ENCODE measurements around the gene SH3BGRL2. TPM values are rescaled to one million over a fixed set of nuclear protein-coding genes. Genes with fewer than 3 reads are reported as not detected.

The SH3BGRL2 gene
- total RNA-seq, 1 donor from 2014 or later: 47.0 TPM

DNA sequence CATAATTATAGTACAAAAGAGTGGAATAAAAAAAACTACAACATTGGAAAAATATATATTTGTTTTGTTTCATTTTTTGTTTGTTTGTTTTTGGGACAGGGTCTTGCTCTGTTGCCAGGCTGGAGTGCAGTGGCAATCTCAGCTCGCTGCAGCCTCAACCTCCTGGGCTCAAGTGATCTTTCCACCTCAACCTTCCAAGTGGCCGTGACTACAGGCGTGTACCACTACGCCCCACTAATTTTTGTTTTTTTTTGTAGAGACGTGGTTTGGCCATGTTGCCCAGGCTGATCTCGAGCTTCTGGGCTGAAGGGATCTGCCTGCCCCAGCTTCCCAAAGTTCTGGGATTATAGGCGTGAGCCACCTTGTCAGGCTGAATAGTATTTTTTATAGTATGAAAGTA is 41.4 kb upstream of the SH3BGRL2 start:
- Mint-ChIP-seq H3K27me3 (ENCODE audit: insufficient read depth, low read depth) (no peaks in the 10 kb centered on the region), H3K27ac (no peak overlapping the region), H3K4me3 (no peak overlapping the region), H3K9me3 (peaks cover 3% of the 10 kb centered on the region), H3K4me1 (no peaks in the 10 kb centered on the region), H3K36me3 (peaks cover 3% of the 10 kb centered on the region)
- no peaks in the 10 kb centered on the region for H3K79me2 ChIP-seq (ENCODE audit: low read depth)
- no peak overlapping the region for H2AFZ ChIP-seq (replicated peaks)
- DNase-seq (ENCODE audit: low spot score): no peak
- H4K20me1 ChIP-seq (ENCODE audit: low read depth): no peaks in the 10 kb centered on the region
- H3K27me3 ChIP-seq: no peaks in the 10 kb centered on the region
- H3K4me2 ChIP-seq: no peak overlapping the region
- no peak overlapping the region for H3K4me3 ChIP-seq
- no peaks in the 10 kb centered on the region for H3K36me3 ChIP-seq
- H3K4me1 ChIP-seq: no peaks in the 10 kb centered on the region
- no peak overlapping the region for H3K27ac ChIP-seq
- no peaks in the 10 kb centered on the region for H3K9me3 ChIP-seq (ENCODE audit: low read depth)
- H3F3A ChIP-seq (ENCODE audit: low read depth): no peaks in the 10 kb centered on the region
- TF ChIP-seq EZH2 (IDR thresholded peaks at IDR 0.05) (no peak), EZH2phosphoT487 (IDR thresholded peaks at IDR 0.05) (no peak)
- TF ChIP-seq, protein P1, sequence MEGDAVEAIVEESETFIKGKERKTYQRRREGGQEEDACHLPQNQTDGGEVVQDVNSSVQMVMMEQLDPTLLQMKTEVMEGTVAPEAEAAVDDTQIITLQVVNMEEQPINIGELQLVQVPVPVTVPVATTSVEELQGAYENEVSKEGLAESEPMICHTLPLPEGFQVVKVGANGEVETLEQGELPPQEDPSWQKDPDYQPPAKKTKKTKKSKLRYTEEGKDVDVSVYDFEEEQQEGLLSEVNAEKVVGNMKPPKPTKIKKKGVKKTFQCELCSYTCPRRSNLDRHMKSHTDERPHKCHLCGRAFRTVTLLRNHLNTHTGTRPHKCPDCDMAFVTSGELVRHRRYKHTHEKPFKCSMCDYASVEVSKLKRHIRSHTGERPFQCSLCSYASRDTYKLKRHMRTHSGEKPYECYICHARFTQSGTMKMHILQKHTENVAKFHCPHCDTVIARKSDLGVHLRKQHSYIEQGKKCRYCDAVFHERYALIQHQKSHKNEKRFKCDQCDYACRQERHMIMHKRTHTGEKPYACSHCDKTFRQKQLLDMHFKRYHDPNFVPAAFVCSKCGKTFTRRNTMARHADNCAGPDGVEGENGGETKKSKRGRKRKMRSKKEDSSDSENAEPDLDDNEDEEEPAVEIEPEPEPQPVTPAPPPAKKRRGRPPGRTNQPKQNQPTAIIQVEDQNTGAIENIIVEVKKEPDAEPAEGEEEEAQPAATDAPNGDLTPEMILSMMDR (IDR thresholded peaks at IDR 0.05): no peak
- no peak overlapping the region for H3K9ac ChIP-seq

DNA sequence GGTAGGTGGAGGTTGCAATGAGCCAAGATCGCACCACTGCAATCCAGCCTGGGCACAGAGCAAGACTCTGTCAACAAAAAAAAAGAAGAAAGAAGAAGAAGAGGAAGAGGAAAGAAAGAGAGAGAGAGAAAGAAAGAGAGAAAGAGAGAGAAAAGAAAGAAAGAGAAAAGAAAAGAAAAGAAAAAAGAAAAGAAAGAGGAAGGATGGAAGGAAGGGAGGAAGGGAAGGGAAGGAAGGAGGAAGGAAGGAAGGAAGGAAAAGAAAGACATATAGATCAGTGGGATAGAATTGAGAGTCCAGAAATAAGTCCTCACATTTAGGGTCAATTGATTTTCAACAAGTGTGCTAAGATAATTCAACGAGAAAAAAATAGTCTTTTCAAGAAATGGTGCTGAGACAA is 34.0 kb upstream of the SH3BGRL2 start:
- Histone ChIP-seq H3K27ac (no peak overlapping the region), H3K4me3 (no peak overlapping the region), H3K9me3 (ENCODE audit: low read depth) (no peaks in the 10 kb centered on the region), H3K9ac (no peak overlapping the region), H3F3A (ENCODE audit: low read depth) (no peaks in the 10 kb centered on the region), H2AFZ (replicated peaks) (no peak overlapping the region), H4K20me1 (ENCODE audit: low read depth) (no peaks in the 10 kb centered on the region), H3K4me2 (no peak overlapping the region), H3K79me2 (ENCODE audit: low read depth) (no peaks in the 10 kb centered on the region), H3K4me1 (peaks cover 4% of the 10 kb centered on the region), H3K27me3 (no peaks in the 10 kb centered on the region), H3K36me3 (no peaks in the 10 kb centered on the region)
- H3K36me3 Mint-ChIP-seq: no peaks in the 10 kb centered on the region
- no peak overlapping the region for H3K27ac Mint-ChIP-seq
- no peak overlapping the region for H3K4me3 Mint-ChIP-seq
- no peaks in the 10 kb centered on the region for H3K9me3 Mint-ChIP-seq
- H3K27me3 Mint-ChIP-seq (ENCODE audit: insufficient read depth, low read depth): no peaks in the 10 kb centered on the region
- TF ChIP-seq, protein P1 (IDR thresholded peaks at IDR 0.05): no peak
- TF ChIP-seq EZH2phosphoT487 (IDR thresholded peaks at IDR 0.05): no peak
- no peak for TF ChIP-seq EZH2 (IDR thresholded peaks at IDR 0.05)
- H3K4me1 Mint-ChIP-seq: no peaks in the 10 kb centered on the region
- DNase-seq (ENCODE audit: low spot score): no peak

DNA sequence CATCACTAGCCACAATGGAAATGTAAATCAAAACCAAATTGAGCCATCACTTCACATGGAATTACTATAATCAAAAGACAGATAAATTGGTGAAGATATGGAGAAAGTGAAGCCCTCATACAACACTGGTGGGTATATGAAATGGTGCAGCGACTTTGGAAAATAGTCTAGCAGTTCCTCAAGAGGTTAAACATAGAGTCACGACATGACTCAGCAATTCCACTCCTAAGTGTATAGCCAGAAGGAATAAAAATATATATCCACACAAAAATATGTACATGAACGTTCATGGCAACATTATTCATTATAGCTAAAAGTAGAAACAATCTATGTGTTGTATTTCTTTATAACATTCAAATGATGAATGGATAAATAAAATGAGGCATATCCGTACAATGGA is 33.1 kb upstream of the SH3BGRL2 start:
- H3K9me3 Mint-ChIP-seq: no peaks in the 10 kb centered on the region

DNA sequence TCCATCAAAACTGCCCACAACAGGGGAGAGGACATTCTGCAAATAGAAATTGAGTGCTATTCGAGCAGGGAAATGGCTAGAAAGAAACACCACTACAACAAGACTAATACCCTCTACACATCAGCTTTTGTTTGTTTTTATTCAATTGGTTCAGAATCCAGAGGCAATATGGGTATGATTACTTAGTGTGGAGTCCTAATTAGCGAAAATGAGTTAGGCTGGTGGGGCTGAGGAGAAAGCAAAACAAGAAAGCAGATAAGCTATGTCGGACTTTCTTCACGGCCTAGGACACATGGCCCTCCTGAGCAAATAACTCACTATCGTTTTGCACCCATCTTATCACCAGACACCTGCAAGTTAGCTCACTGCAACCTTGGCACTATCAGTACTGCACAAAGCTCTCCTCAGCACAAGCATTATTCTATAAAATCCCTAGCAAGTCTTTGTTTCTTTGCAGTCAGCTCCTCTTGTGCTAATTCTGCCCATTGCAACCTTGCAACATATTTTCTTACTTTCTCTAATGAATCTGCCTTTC is 31.3 kb upstream of the SH3BGRL2 start:
- no peaks in the 10 kb centered on the region for H3K9me3 ChIP-seq (ENCODE audit: low read depth)
- no peak for DNase-seq (ENCODE audit: low spot score)
- no peaks in the 10 kb centered on the region for H4K20me1 ChIP-seq (ENCODE audit: low read depth)
- Mint-ChIP-seq H3K27me3 (ENCODE audit: insufficient read depth, low read depth) (no peaks in the 10 kb centered on the region), H3K27ac (no peak overlapping the region), H3K4me3 (no peak overlapping the region), H3K9me3 (no peaks in the 10 kb centered on the region), H3K36me3 (peaks cover 1% of the 10 kb centered on the region), H3K4me1 (peaks cover 14% of the 10 kb centered on the region)
- TF ChIP-seq EZH2phosphoT487 (IDR thresholded peaks at IDR 0.05) (no peak), EZH2 (IDR thresholded peaks at IDR 0.05) (no peak)
- TF ChIP-seq, protein P1 (IDR thresholded peaks at IDR 0.05): no peak
- no peak overlapping the region for H3K27ac ChIP-seq
- no peaks in the 10 kb centered on the region for H3K79me2 ChIP-seq (ENCODE audit: low read depth)
- no peak overlapping the region for H3K4me2 ChIP-seq
- H3K36me3 ChIP-seq: no peaks in the 10 kb centered on the region
- no peak overlapping the region for H3K9ac ChIP-seq
- no peaks in the 10 kb centered on the region for H3K27me3 ChIP-seq
- H3F3A ChIP-seq (ENCODE audit: low read depth): no peaks in the 10 kb centered on the region
- H3K4me3 ChIP-seq: no peak overlapping the region
- H2AFZ ChIP-seq (replicated peaks): no peak overlapping the region
- peaks cover 4% of the 10 kb centered on the region for H3K4me1 ChIP-seq

More for the DNA sequence above, 33.1 kb upstream of the SH3BGRL2 start:
- Histone ChIP-seq H3K79me2 (ENCODE audit: low read depth) (no peaks in the 10 kb centered on the region), H2AFZ (replicated peaks) (no peak overlapping the region), H3K4me3 (no peak overlapping the region), H3K9me3 (ENCODE audit: low read depth) (no peaks in the 10 kb centered on the region), H3K27me3 (no peaks in the 10 kb centered on the region), H3F3A (ENCODE audit: low read depth) (no peaks in the 10 kb centered on the region), H3K36me3 (no peaks in the 10 kb centered on the region), H3K4me2 (no peak overlapping the region), H3K9ac (no peak overlapping the region), H3K4me1 (peaks cover 4% of the 10 kb centered on the region), H3K27ac (no peak overlapping the region), H4K20me1 (ENCODE audit: low read depth) (no peaks in the 10 kb centered on the region)
- no peak for DNase-seq (ENCODE audit: low spot score)
- Mint-ChIP-seq H3K4me3 (no peak overlapping the region), H3K36me3 (no peaks in the 10 kb centered on the region), H3K27ac (no peak overlapping the region), H3K27me3 (ENCODE audit: insufficient read depth, low read depth) (no peaks in the 10 kb centered on the region), H3K4me1 (peaks cover 8% of the 10 kb centered on the region)
- no peak for TF ChIP-seq EZH2 (IDR thresholded peaks at IDR 0.05)
